Panc1 (cell line): ENCODE data around the gene VIT.

Experiments
- POLR2AphosphoS5 ChIP-seq: IDR thresholded peaks from 2 replicates; pipeline ENCODE4 v1.6.1; 2012; ENCODE audit warnings: mild to moderate bottlenecking, low read depth, low read length, moderate library complexity
- TF ChIP-seq, protein P1 (sequence below): fragments of 450-650 bp; IDR thresholded peaks from 2 replicates; pipeline ENCODE4 v1.5.1; 2017; ENCODE audit warnings: mild to moderate bottlenecking

DNA sequence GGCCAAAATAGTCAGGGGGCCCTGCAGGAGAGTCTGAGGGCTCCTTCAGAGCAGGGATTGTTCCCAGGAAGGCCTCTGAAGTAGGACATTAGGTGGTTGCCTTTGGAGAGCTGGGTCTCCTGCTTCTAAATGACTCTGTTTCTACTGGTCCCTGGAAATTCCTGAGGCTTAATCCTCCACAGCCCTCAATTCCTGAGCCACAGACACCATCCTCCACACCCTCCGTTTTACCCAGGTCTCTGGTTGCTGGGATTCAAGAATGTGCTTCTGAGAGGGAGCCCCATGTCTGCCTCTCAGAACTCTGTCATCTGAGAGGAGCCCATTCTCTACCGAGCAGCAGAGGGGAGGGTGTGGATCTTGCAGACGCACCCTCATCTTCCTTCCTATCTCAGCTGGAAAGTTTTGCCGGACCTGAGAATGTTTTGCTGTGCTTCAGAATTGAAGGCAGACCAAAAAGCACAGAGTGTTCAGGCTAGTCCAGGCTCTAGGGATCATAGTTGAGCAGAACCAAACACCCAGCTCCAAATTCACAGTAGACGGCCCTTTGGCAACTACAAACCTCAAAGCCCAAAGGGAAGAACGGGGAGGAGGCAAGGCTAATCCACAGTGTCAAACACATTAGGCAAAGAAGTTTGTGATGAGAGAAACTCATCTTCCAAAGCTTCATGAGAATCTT is 8.1 kb downstream of the VIT start:
- TF ChIP-seq, protein P1, sequence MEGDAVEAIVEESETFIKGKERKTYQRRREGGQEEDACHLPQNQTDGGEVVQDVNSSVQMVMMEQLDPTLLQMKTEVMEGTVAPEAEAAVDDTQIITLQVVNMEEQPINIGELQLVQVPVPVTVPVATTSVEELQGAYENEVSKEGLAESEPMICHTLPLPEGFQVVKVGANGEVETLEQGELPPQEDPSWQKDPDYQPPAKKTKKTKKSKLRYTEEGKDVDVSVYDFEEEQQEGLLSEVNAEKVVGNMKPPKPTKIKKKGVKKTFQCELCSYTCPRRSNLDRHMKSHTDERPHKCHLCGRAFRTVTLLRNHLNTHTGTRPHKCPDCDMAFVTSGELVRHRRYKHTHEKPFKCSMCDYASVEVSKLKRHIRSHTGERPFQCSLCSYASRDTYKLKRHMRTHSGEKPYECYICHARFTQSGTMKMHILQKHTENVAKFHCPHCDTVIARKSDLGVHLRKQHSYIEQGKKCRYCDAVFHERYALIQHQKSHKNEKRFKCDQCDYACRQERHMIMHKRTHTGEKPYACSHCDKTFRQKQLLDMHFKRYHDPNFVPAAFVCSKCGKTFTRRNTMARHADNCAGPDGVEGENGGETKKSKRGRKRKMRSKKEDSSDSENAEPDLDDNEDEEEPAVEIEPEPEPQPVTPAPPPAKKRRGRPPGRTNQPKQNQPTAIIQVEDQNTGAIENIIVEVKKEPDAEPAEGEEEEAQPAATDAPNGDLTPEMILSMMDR, result no peak
- no peak for TF ChIP-seq POLR2AphosphoS5
